B cell (primary cell): ENCODE measurements around the gene TTC39C. TPM values are rescaled to one million over a fixed set of nuclear protein-coding genes. Genes with fewer than 3 reads are reported as not detected.

Experiments
- ATAC-seq: fragments of 200-7000 bp; cut with Tn5 transposase; one replicate; pipeline ENCODE4 v1.10.0; 2021; ENCODE audit warnings: low read depth, mild to moderate bottlenecking, moderate number of reproducible peaks, moderate library complexity
- CTCF ChIA-PET: fragments of 350-600 bp; sonication (Branson Sonifier 250); formaldehyde crosslinking; loops from one replicate; lab custom pipeline; 2021; ENCODE audit warnings: antibody characterized with exemption, inconsistent platforms; lab: Charles Lee
- POLR2A ChIA-PET: fragments of 350-600 bp; sonication (Branson Sonifier 250); formaldehyde crosslinking; loops from one replicate; lab custom pipeline; 2021; ENCODE audit warnings: antibody characterized with exemption; lab: Charles Lee
- DNase-seq: peaks from one replicate; pipeline ENCODE4 v3.0.0; 2013
- H2AFZ ChIP-seq: 2 replicates; pipeline ENCODE4 v1.6.1; 2012; ENCODE audit warnings: mild to moderate bottlenecking, low read depth, low read length; ENCODE audit not compliant: insufficient read depth, poor library complexity, severe bottlenecking
- H3K27ac ChIP-seq, 2 donors: 1 replicate in 1 of 2; 2 replicates in 1 of 2; pipeline ENCODE4 v1.5.1; 2012 to 2013; ENCODE audit warnings: low read length in 2 of 2, mild to moderate bottlenecking in 2 of 2, moderate library complexity in 1 of 2
- H3K27me3 ChIP-seq, 4 experiments: fragments of 200-600 bp in 1 of 4; sonication (generic) in 1 of 4; replicated peaks in 1 of 4; 1 replicate in 2 of 4; 2 replicates in 2 of 4; pipeline versions ENCODE4 v1.6.1 to v1.7.0; 2013 to 2016; ENCODE audit warnings: low read length in 3 of 4, mild to moderate bottlenecking in 2 of 4, mixed read lengths in 1 of 4, moderate library complexity in 1 of 4; ENCODE audit not compliant: insufficient read depth in 4 of 4, control insufficient read depth in 3 of 4; ENCODE audit errors: control extremely low read depth in 1 of 4
- H3K36me3 ChIP-seq, 2 experiments: replicated peaks in 1 of 2; 1 replicate in 1 of 2; 2 replicates in 1 of 2; pipeline versions ENCODE4 v1.6.1 to v1.7.1; 2013; ENCODE audit warnings: low read length in 1 of 2; ENCODE audit not compliant: insufficient read depth in 2 of 2, control insufficient read depth in 1 of 2; ENCODE audit errors: control extremely low read depth in 1 of 2, extremely low read depth in 1 of 2
- H3K4me1 ChIP-seq, 2 donors: fragments of 200-600 bp in 1 of 2; sonication (generic) in 1 of 2; 1 replicate in 1 of 2; 2 replicates in 1 of 2; pipeline versions ENCODE4 v1.5.1 to v1.6.1; 2013 to 2017; ENCODE audit warnings: low read length in 2 of 2; ENCODE audit not compliant: control insufficient read depth in 2 of 2, insufficient read depth in 2 of 2
- H3K4me2 ChIP-seq: replicated peaks from 2 replicates; pipeline ENCODE3; 2012; ENCODE audit warnings: mild to moderate bottlenecking, low read depth, low read length; ENCODE audit not compliant: poor library complexity, severe bottlenecking
- H3K4me3 ChIP-seq, 5 experiments: fragments of 200-600 bp in 1 of 5; sonication (generic) in 1 of 5; 1 replicate in 3 of 5; 2 replicates in 2 of 5; pipeline versions ENCODE4 v1.5.1 to v1.7.0; 2011 to 2016; ENCODE audit warnings: low read length in 4 of 5, mild to moderate bottlenecking in 4 of 5, low read depth in 2 of 5, control low read depth in 1 of 5, moderate library complexity in 1 of 5; ENCODE audit not compliant: insufficient read depth in 1 of 5; ENCODE audit errors: control extremely low read depth in 1 of 5, extremely low read depth in 1 of 5
- H3K79me2 ChIP-seq: fragments of 200-600 bp; sonication (generic); one replicate; pipeline ENCODE4 v1.6.0; 2016; ENCODE audit warnings: low read length; ENCODE audit not compliant: control insufficient read depth, insufficient read depth
- H3K9ac ChIP-seq: fragments of 200-600 bp; sonication (generic); 2 replicates; pipeline ENCODE4 v1.6.1; 2017; ENCODE audit warnings: mild to moderate bottlenecking, low read length, moderate library complexity
- H3K9me3 ChIP-seq, 3 donors: one replicate each; pipeline versions ENCODE4 v1.6.1 to v1.7.1; 2013; ENCODE audit warnings: low read length in 2 of 3; ENCODE audit not compliant: control insufficient read depth in 2 of 3, insufficient read depth in 1 of 3; ENCODE audit errors: control extremely low read depth in 1 of 3
- H4K20me1 ChIP-seq: 2 replicates; pipeline ENCODE4 v1.6.0; 2012; ENCODE audit warnings: mild to moderate bottlenecking, low read length; ENCODE audit not compliant: insufficient read depth, control insufficient read depth, poor library complexity, severe bottlenecking
- H3K27ac Mint-ChIP-seq: one replicate; pipeline ENCODE4 v1.8.0; 2021; ENCODE audit warnings: mixed read lengths
- H3K27me3 Mint-ChIP-seq: one replicate; pipeline ENCODE4 v1.8.0; 2021; ENCODE audit warnings: mixed read lengths
- H3K4me1 Mint-ChIP-seq: one replicate; pipeline ENCODE4 v1.8.0; 2021; ENCODE audit warnings: mixed read lengths
- H3K4me3 Mint-ChIP-seq: one replicate; pipeline ENCODE4 v1.8.0; 2021; ENCODE audit warnings: mixed read lengths
- H3K9me3 Mint-ChIP-seq: one replicate; pipeline ENCODE4 v1.8.0; 2022; ENCODE audit warnings: mixed read lengths; ENCODE audit not compliant: insufficient read depth
- EZH2 ChIP-seq: IDR thresholded peaks from 2 replicates; pipeline ENCODE4 v1.6.1; 2012; ENCODE audit warnings: borderline replicate concordance, low read depth, mild to moderate bottlenecking, moderate library complexity, low read length; ENCODE audit not compliant: insufficient read depth, poor library complexity, severe bottlenecking
- WGBS: methylation state at CpG from one replicate; pipeline ENCODE4 v1.1.5; 2013; ENCODE audit warnings: missing lambda C conversion rate; ENCODE audit not compliant: insufficient coverage; 5-methylcytosine and 5-hydroxymethylcytosine counted together
- intact Hi-C: fragments of 100-400 bp; cut with micrococcal nuclease; formaldehyde crosslinking; loops from one replicate; pipeline ENCODE4 v1.10.0; 2022
- polyA plus RNA-seq: library from polyadenylated mRNA; depleted of rRNA; stranded (reverse); fragments of >200 nt; gene quantifications from 2 replicates; pipeline ENCODE4 v1.2.3, GENCODE V29; 2012
- total RNA-seq, 2 donors: library from RNA; stranded (reverse); fragments of 120-200 nt in 1 of 2; gene quantifications; 1 replicate in 1 of 2; 2 replicates in 1 of 2; pipeline versions ENCODE4 v1.2.3 to v1.2.4, GENCODE V29; 2013 to 2022
- TF ChIP-seq, protein P1 (sequence below): fragments of 200-600 bp; IDR thresholded peaks from one replicate; pipeline ENCODE4 v1.8.0; 2022; ENCODE audit warnings: antibody characterized with exemption, mild to moderate bottlenecking

The TTC39C gene
- total and polyA plus RNA-seq, 2 donors (not counting 1 experiment from before 2014, with no cell fraction given): 22.3 to 44.3 TPM

DNA sequence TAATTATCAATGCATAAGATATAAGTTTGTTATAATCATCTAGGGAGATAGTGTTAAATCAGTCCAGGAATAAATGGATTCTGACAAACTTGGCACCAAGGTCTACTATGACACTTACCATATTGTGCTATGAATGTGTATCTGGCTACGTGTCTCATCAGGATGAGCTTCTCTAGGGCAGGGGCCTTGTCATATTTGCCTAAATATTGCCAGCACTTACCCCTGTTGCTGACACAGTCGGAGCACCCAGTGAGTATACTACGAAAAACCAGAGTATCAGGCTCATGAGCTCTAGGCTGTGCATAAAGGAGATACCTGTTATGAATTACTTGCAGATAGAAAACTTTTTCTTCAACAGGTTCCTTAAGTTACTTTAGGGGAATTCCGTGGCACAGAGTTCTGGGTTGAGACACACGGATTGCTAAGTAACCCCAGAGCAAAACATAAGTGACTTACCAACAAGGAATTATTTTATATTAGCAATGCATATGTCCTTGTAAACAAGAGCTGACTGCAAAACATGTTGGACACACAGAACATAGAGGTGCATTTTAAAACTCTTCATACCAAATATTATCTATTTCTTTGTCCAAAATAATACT is 7.7 kb upstream of the TTC39C start:
- Mint-ChIP-seq H3K27ac (no peak overlapping the region), H3K9me3 (no peaks in the 10 kb centered on the region), H3K4me3 (no peak overlapping the region), H3K27me3 (no peaks in the 10 kb centered on the region), H3K4me1 (peaks cover 56% of the 10 kb centered on the region)
- H3K4me2 ChIP-seq: no peak overlapping the region
- no peak overlapping the region for H3K27ac ChIP-seq
- H3K9me3 ChIP-seq: no peaks in the 10 kb centered on the region
- ChIA-PET CTCF (interaction anchor here (0.6 kb wide), 1 partner anchor 116 kb away, joined by 3 read pairs; no protein-coding TSS in a partner anchor), POLR2A (no interaction called here)
- H3K36me3 ChIP-seq: no peaks in the 10 kb centered on the region
- H3K27me3 ChIP-seq: no peaks in the 10 kb centered on the region
- no peaks in the 10 kb centered on the region for H4K20me1 ChIP-seq
- DNase-seq: no peak
- H3K79me2 ChIP-seq: no peaks in the 10 kb centered on the region
- no peak overlapping the region for H2AFZ ChIP-seq
- H3K4me3 ChIP-seq: no peak overlapping the region
- intact Hi-C loops: loop anchor here (5.0 kb wide), 1 partner anchor 185 kb away; no protein-coding TSS in a partner anchor
- peaks cover 43 to 48% of the 10 kb centered on the region in 2 donors for H3K4me1 ChIP-seq
- WGBS: no CpG with 5 or more reads among the region's 5 CpGs
- H3K9ac ChIP-seq: no peak overlapping the region
- TF ChIP-seq, protein P1, sequence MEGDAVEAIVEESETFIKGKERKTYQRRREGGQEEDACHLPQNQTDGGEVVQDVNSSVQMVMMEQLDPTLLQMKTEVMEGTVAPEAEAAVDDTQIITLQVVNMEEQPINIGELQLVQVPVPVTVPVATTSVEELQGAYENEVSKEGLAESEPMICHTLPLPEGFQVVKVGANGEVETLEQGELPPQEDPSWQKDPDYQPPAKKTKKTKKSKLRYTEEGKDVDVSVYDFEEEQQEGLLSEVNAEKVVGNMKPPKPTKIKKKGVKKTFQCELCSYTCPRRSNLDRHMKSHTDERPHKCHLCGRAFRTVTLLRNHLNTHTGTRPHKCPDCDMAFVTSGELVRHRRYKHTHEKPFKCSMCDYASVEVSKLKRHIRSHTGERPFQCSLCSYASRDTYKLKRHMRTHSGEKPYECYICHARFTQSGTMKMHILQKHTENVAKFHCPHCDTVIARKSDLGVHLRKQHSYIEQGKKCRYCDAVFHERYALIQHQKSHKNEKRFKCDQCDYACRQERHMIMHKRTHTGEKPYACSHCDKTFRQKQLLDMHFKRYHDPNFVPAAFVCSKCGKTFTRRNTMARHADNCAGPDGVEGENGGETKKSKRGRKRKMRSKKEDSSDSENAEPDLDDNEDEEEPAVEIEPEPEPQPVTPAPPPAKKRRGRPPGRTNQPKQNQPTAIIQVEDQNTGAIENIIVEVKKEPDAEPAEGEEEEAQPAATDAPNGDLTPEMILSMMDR: no peak
- no peak for TF ChIP-seq EZH2
- no peak for ATAC-seq

DNA sequence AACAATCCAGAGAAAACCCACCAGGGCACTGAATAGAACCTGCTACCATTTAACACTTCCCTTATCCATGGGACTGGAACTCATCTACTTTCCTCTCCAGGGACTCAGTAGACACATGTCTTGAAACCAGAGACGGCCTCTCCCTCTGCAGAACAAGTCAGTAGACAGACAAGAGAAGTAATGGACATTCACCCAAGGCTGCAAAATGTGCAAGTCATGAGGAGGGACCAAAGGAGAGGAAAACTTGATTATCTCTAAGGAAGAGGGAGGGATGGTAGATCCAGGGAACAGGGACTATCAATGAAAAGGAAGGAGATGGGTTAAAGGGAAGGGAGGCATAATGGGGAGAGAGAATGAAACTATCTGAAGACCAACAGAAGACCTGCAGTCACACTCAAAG is 5.3 kb upstream of the TTC39C start:
- DNase-seq: no peak
- ChIA-PET CTCF (interaction anchor here (1.2 to 1.4 kb wide), 3 partner anchors 44 to 63 kb away, joined by 3 to 5 read pairs (median 3); no protein-coding TSS in a partner anchor), POLR2A (no interaction called here)
- Histone ChIP-seq H3K36me3 (no peaks in the 10 kb centered on the region), H3K4me1 (peaks cover 57 to 58% of the 10 kb centered on the region in 2 donors), H3K9ac (peak overlapping the region; percentile 24), H3K27me3 (no peaks in the 10 kb centered on the region), H3K79me2 (no peaks in the 10 kb centered on the region), H2AFZ (peak overlapping the region; percentile 32), H4K20me1 (no peaks in the 10 kb centered on the region), H3K4me2 (peak overlapping the region; percentile 76), H3K27ac (peak overlapping the region; percentile 74 to 85), H3K4me3 (peak overlapping the region in 3 of 5 experiments; percentile 7 to 35 (median 11)), H3K9me3 (no peaks in the 10 kb centered on the region)
- ATAC-seq: no peak
- TF ChIP-seq, protein P1: peak; percentile 1
- TF ChIP-seq EZH2: no peak
- intact Hi-C loops: loop anchor here (1.0 to 5.0 kb wide), 3 partner anchors 14 to 187 kb away; no protein-coding TSS in a partner anchor
- Mint-ChIP-seq H3K27me3 (no peaks in the 10 kb centered on the region), H3K4me1 (peaks cover 57% of the 10 kb centered on the region), H3K4me3 (peak overlapping the region; percentile 75), H3K9me3 (no peaks in the 10 kb centered on the region), H3K27ac (peak overlapping the region; percentile 90)
- WGBS: no CpG with 5 or more reads among the region's 1 CpG
